Measurements from ENCODE around the gene AGTRAP.
A peak's percentile ranks its signal among the peaks of the same experiment; 100 is the strongest.

AGTRAP gene, protein sequence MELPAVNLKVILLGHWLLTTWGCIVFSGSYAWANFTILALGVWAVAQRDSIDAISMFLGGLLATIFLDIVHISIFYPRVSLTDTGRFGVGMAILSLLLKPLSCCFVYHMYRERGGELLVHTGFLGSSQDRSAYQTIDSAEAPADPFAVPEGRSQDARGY

DNA sequence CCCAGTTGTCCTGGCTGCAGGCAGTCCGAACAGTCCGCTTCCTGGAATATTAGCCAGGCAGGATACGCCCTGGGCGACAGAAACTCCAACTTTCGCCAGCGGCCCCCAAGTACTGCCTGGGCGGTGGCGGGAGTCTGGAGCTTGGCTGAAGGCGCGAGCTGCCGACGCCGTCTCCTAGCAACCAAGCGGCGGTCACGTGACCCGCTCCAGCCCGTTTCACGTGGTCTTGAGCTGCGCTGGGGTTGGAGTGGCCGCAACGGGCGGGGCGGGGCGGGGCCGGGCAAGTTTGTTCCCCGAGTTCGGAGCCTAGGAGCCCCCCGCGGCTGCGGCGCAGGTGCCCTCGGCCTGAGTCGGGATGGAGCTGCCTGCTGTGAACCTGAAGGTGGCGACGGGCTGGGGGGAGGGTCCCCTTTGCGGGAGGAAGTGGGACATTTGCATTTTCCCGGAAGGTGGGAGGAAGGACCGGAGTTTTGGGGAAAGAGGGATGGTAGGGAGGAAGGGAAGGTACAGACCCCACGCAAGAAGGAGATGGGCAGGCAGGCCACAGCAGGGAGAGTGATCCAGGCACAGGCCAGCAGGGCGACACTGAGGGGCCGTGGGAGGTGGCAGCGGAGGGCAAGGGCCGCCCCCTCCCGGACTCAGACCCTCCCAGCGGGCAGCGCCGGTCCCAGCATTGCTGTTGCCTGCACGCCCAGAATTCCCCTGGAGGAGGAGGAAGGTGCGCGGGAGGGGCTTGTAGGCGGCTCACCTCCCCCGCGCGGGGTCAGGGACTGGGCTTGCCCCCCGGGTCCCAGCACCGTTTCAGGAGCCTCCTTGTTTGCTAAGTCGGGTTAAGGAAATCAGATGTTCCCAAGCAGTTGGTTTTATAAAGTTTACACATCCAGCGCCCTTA is at the start of gene AGTRAP:
AGTRAP (plus strand) TSS at position 283 of the 892 bp plus-strand sequence; CDS start at position 356, 73 bp downstream.
- peak; percentile 52 to 92 for DNase-seq

DNA sequence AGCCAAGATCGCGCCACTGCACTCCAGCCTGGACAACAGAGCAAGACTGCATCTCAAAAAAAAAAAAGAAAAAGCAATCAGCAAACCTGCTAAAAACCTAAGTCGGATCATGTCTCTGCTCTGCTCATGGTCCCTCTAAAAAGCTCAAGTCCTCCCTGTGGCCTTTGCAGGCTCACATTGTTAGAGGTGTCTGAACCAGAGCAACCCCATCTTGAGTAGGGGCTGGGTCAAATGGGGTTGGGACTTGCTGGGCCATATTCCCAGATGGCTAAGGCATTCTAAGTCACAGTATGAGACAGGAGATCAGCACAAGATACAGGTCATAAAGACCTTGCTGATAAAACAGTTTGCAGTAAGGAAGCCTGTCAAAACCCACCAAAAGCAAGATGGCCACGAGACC is 47.4 kb upstream of the AGTRAP start:
- no peak for DNase-seq

DNA sequence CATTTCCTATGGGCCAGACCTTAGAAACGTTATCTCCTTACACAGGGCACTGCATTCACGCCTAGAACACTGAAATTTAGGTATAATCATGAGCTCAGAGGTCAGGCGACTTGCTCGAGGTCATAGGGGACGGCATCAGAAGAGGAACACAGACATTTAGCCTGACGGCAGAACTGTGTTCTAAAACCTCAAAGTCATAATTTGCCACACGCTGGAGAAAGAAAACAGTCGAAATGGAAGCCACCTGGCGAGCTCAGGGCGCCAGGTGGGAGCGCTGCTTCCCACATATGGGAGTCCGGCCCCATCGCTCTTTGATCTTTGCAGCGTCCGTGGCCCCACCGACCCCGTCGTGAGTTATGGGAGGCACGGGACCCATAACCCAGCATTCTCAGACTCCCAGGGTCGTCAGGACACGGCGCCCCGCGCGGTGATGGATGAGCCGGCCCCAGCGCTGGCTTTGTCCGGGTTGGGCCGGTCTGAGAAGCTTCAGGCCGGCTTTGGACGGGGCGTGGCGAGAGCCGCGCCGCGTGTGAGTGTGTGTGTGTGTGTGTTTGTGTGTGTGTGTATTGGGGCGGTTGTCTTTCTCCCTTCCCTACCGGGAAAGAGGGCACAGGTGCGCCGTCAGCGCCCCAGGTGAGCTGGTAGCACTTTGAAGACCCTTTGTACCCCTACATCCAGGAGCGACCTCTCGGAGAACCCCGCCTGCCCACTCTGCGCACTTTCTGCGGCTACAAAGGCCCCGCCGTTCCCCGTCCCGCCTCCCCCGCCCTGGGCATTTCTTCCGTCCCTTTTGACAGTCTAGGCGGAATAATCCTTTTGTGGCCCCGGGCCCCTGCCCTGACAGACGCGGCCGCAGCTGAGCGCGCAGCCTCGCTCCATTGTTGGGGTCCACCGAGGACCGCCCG is 45.3 kb upstream of the AGTRAP start:
- DNase-seq, result peak in 1 of 2 experiments; percentile 80

DNA sequence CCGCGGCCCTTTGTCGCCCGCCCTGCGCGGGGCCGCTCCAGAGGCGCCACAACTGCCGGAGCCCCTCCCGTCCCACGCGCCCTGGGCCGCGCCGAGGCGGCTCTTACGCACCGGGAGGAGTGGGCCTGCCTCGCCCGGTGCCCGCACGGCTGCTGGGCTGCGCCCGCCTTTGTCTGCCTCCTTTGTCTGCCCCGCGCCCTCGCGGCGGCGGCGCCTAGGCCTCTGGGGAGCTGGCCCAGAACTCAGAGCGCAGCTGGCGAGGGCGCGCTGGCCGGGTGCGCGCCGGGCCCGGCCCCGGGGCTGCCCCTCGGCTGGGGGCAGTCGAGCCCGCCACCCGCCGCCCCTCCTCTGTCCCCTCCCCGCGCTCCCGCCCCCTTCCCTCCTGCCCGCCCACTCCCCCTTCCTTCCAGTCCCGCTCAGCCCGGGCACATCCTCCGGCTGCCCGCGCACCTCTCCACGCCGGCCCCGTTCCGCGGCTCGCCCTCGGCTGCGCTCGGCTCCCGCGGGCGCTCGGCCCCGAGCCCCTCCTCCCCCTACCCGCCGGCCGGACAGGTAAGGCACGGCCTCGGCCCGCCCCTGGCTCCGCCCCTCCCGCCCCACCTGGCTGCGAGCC is 44.5 kb upstream of the AGTRAP start, which contains the start of gene DRAXIN:
DRAXIN (plus strand) TSS at position 409 of the 613 bp plus-strand sequence. CDS start 14,549 bp downstream, outside the sequence.
- DNase-seq, result peak in 1 of 2 experiments; percentile 78

- no peak for DNase-seq
Observed at GRCh38 chr1:11691928-11692711, 43.8 kb upstream of the AGTRAP start.

DNA sequence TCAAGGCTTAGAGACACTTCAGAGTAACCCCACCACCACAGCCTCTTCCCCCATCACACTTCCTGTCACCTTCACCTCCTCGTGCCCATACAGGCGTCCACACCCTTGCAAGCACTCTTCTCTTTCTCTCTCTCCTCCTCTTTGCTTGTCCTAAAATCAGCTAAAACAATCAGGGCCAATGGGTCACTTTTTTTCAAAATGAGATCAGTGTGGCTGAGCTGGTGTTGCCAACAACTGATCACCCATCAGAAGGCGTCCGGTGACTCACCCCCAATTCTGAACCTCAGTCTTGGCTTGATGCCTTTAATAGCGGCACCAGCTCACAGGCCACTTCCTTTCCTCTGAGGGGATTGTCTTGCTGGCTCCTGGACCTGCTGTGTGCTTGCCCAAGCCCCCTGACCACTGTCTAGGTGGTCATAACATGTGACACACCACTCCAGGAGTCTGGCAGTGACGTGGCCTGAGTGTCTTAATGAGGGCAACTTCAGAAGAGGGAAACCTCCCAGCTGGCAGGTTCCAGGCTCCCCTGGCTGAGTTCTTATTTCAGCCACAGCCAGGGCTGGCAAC is 42.8 kb upstream of the AGTRAP start:
- no peak for DNase-seq

- DNase-seq, result no peak
Observed at GRCh38 chr1:11693917-11694316, 42.0 kb upstream of the AGTRAP start.

GRCh38 chr1:11695861-11696260 is 40.1 kb upstream of the AGTRAP start:
- DNase-seq, result no peak

DNA sequence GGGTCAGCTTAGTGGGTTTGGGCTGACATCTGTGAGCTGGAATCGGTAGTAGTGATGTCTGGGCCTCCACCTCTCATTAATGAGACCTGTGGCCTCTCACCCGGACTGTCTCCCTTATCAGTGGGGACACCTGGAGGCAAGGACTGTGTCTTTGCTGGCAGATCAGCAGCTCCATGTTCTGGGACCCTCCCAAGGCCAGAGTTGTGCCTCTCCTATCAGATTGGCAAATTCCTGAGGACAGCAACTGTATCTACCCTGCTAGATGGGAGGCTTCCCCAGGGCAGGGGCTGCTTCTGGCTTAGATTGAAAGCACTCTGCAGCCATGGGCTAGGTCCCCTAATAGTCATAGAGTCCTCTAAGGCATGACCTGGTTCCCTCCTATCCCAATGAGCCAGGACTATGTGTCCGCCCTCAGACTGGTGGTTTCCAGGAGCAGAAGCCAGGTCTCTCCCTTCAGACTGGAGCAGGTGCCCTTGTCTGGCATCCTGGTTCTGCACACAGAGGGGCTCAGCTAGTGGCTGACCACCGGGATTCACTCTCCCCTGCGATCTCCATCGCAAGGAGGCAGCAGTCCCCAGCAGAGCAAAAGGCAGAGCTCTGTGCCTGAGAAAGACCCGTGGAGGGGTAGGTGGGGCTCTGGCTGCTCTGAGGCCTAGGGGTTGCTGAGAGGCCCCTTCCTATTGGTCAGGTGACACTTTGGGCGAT is 38.6 kb upstream of the AGTRAP start:
- DNase-seq, result no peak

DNA sequence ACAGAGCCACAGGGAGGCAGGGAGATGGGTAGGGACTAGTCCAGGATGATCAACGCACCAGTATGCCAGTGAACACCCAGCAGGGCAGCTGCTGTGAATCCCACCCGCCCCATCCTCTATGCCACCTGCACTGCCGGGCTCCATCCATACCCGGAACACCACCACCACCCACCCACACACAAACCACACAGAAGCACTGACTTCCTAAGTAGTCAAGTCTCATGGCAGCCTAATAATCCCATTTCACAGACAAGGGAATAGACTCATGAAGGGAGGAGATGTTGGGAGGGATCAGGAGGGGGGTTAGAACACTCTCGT is 38.1 kb upstream of the AGTRAP start:
- no peak for DNase-seq

DNA sequence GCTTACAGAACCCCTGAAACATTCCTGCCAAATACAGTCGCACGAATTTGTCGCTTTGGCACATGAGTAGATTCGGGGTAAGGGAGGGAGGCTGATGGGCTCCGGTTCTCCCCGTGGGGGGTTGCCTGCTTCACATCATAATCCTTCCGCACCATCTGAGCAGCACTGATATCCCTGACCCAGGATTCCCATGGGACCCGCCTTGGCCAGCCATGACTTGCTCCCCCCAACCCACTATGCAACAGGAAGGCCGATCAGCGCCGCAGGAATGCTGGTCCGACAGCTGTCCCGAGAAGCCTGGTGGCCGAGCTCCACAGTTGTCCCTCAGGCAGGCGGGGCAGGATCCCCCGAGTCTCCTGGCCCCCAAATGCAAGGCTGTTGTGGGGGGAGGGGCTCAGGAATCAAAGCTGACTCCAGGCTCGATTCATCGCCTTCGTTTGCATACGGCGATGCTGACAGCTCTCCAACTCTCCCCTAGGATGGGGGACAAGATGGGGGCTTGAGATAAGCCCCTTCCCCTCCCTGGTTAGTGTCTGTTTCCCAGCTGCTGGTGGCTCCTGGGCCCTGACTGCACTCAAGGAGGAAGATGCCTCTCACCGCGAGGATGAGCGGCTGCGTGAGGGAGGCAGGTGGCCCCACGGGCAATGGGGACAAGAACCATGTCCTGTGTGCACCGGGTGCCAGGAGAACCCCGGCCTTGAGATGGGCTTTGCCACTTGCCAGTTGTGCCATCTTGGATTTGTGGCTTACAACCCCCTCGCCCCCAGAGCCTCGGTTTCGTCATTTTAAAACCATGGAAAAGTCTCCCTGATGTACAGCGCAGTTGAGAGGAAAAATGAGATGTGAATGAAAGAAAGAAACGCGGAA is 35.1 kb upstream of the AGTRAP start:
- DNase-seq, result peak in 1 of 2 experiments; percentile 45

DNA sequence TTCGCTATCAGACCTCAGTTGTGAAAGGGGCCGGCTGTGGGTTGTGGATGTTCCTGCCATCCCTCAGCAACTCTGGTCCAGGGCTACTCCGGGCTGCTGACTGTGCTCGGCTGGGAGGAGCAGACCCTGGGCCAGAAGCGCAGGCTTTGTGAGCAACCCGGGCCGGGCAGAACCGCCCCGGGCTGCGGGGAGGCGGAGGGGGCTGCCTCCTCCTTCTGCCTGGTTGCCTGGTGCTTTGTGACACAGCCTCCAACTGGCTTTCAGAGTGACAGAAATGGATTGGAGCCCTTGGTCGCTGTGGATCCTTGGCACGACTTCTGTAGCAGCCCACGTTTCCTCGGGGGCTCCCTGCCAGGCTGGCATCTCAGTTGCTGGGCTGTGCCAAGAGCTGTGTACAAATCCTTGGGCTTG is 34.4 kb upstream of the AGTRAP start:
- DNase-seq, result peak in 1 of 2 experiments; percentile 16

- DNase-seq, result no peak
Observed at GRCh38 chr1:11701981-11702803, 33.7 kb upstream of the AGTRAP start.

DNA sequence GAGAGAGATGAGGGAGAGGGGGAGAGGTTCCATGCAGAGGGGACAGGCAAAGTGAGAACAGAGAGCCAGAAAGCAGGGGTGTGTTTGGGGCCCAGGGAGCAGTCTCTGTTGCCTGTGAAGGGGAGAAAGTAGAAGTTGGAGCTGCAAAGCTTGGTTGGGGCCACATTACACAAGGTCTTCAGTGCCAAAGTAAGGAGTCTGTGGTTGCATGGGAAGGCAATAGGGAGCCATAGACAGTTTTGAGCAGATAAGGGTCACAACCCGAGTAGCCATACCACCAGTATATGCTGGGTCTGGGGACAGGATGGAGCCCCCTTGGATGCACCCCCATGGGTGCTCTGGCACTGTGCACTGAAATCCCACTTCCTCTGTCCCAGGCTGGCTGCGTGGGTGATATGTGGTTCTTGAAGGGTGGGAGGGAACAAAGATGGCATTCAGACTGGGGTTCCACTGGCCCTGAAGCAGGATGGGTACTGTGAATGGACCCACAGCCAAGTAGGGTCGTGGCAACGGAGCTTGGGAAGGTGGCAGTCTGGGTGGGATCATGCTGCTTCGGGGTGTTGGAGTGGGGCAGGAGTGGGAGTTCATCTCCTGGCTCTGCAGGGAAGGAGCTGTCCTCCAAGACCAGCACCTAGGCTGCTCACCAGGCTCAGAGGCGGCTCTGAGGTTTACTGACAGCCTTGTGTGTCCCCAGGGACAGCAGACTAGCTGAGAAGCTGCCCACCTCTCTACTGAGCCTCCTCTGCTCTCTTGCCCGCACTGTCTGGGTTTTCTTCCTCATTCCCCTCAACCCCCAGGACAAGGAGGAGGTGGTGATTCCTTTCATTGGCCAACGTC is 32.4 kb upstream of the AGTRAP start:
- DNase-seq, result no peak

DNA sequence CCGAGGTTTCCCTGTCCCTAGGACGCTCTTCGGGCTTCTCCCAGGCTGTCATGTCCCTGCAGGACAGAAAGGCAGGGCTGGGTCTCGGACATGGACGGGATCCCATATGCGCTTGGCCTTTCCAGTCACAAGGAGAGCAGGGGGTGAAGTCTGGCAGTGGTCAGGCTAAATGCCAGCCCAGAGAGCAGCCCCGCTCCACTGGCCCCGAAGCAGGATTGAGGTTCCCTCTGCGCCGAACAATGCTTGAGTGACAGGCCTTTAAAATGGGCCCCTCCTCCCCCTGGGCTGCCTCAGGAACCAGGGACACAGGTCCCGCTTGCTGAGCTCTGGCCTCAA is 31.8 kb upstream of the AGTRAP start:
- no peak for DNase-seq

DNA sequence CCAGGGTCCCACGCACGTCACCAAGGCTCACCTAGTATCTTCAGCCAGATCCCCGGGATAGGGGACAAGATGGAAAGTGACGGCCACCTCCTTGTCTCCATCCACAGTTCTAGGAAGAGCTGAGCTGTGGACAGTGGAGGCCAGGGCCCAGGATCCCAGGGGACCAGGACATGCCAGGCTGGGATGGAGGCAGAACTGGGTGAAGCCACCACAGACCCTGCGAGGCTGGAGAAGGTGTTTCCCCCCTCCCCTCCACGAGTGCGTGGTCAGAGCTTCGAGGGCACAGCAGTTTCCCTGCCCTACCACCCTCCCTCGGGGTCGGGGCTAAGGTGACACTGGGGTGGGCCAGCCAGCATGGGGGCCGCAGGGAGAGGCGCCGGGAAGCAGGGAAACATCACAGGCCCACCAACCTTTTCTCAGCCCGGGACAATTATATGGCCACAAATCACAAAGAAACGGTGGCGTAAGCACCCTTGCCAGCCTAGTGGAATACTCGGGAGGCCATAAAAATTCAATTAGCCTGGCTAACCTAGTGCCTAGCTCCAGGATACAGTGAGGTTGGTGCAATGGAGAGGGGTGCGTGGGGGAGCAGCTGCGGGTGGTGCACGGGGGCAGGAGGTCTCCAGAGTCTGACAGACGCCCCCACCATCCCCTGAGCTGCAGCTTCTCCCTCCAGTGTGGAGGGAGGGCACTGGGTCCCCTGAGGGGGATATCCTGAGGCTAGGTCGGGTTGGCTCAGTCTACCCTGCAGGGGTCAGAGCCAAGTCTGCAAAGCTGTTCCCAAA is 31.1 kb upstream of the AGTRAP start:
- DNase-seq, result no peak

- no peak for DNase-seq
Observed at GRCh38 chr1:11705596-11705995, 30.3 kb upstream of the AGTRAP start.

Measured in NCI-H526 (cell line).